Esophagus squamous epithelium (tissue), 4 donors: Measurements from ENCODE around the gene DIP2A.

Experiments used
- CTCF ChIP-seq, 6 experiments: fragments of 450-650 bp in 4 of 6; fragments of 200-600 bp in 2 of 6; sonication (generic) in 2 of 6; IDR thresholded peaks; one replicate each; pipeline ENCODE4 v1.5.1; 2016 to 2019; ENCODE audit warnings: antibody characterized with exemption in 6 of 6, mild to moderate bottlenecking in 4 of 6, moderate library complexity in 4 of 6
- POLR2A ChIP-seq, 4 donors: fragments of 450-650 bp; IDR thresholded peaks; one replicate each; pipeline ENCODE4 v1.6.1; 2017; ENCODE audit warnings: antibody characterized with exemption in 4 of 4, mild to moderate bottlenecking in 4 of 4, moderate library complexity in 3 of 4

- TF ChIP-seq CTCF (IDR thresholded peaks at IDR 0.05), result no peak
- no peak for TF ChIP-seq POLR2A (IDR thresholded peaks at IDR 0.05)
Measured at GRCh38 chr21:46568562-46568961, 109.9 kb downstream of the DIP2A start.
